GM19025 (cell line): ENCODE measurements around the gene FRMPD4.

Source experiments
- ATAC-seq: cut with Tn5 transposase; IDR thresholded peaks from one replicate; pipeline ENCODE4 v1.9.1; 2021; ENCODE audit warnings: mild to moderate bottlenecking, low read depth, moderate library complexity; ENCODE audit not compliant: unreplicated experiment

The FRMPD4 gene

DNA sequence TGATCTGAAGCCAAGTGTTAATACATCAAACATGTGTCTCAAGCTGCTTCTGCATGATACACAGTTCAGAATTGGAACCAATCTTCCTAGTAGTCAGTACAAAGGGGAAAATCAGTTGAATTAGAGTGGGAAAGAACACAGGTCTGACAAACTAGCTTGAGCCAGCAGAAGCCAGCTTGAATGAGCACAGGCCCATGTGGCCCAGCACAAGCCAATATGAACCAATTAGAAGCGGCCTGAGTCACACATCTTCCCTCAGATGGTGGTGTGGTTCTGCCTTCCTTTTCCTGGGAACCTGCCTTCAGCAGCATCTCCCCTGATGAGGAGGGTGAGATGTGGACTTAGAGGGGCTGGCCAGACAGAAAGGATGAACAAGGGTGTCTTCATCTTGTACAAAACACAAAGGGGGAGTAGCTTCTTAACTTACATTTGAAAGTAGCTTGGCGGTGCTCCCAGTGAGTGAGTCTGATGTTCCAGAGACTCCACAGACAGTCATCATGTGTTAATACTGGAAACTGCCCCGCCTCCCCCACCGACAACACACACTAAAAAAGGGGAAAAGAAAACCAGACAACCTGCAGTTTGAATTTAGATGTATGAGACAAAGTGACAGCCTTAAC lies 72.0 kb downstream of the FRMPD4 start:
- ATAC-seq = no peak

DNA sequence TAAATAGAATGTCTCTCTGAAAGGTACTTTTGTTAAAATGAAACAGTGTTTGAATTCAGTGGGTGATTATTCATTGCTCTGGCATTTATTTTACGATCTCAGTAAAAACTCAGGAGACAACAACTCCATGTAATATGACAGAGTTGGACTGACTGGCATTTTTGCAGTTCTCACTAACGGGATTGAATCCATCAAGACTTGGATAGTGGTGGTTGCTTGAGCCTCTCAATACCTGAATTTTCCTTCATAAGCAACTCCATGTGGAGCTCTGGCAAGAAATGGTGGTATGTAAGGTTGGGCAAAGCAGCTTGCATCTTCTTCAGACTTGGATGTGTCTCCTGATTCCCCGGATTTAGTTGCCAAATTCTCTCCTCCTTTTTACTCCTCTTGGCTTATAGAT lies 72.7 kb downstream of the FRMPD4 start:
- ATAC-seq = no peak

GRCh38 chrX:12223650-12224049 lies 85.4 kb downstream of the FRMPD4 start:
- no peak for ATAC-seq

DNA sequence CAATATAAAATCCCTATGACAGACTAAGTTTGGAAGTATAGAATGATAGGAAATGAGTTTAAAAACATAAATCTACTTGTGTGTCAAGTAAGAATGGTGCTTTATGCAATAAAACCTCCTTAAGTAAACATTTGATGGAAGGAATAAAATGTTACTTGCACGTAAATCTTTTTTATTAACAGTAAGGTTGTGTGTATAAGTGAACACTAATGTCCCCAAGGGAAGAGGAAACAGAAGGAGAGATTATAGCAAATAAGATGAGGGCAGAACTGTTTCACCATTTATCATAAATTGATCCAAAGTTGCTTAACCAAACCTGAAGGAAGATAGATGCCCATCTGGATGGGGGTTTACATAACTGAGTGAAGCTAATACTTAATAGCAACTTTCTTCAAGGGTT lies 86.8 kb downstream of the FRMPD4 start:
- ATAC-seq = no peak

DNA sequence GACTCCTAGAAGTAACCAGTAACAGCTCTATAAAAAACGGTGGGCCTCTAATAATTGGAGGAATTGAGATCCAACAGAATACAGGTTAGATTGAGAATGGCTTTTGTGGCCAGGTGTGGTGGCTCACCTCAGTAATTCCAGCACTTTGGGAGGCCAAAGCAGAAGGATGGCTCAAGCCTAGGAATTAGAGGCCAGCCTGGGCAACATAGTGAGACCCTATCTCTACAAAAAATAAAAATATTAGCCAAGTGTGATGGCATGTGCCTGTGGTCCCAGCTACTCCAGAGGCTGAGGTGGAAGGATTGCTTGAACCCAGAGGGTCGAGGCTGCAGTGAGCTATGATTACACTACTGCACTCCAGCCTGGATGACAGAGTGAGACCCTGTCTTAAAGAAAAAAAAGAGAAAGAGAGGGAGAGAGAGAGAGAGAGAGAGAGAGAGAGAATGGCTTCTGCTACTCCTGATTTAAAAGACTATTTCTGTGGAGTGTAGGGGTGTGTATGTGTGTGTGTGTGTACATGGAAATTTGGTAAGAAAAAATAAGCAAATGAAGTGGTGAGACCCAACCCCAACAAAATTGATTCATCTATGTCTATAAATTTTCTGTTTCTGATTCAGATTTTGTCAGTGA lies 89.3 kb downstream of the FRMPD4 start:
- ATAC-seq = no peak

DNA sequence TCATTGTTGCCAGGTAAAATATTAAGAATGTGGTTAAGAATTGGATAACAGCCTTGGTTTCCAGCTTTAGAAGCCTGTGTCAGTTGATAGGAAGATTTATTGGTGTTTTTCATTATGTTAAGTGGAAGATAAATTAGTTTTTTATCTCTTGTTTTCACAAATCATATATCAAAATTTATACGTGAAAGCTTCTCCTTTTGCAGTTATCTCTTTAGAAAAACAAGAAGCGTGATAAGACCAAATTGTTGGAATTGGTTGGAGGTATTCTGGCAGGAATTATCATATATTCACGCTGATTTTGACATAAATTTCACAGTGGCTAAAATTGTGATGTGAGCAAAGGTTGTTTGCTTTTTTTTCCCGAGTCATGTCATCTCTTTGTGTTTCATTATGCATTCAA lies 90.6 kb downstream of the FRMPD4 start:
- no peak for ATAC-seq

GRCh38 chrX:12229986-12230385 lies 91.7 kb downstream of the FRMPD4 start:
- ATAC-seq = no peak

- ATAC-seq = no peak
Measured at GRCh38 chrX:12234534-12235329, 96.5 kb downstream of the FRMPD4 start.

- no peak for ATAC-seq
Measured at GRCh38 chrX:12236156-12236555, 97.9 kb downstream of the FRMPD4 start.

DNA sequence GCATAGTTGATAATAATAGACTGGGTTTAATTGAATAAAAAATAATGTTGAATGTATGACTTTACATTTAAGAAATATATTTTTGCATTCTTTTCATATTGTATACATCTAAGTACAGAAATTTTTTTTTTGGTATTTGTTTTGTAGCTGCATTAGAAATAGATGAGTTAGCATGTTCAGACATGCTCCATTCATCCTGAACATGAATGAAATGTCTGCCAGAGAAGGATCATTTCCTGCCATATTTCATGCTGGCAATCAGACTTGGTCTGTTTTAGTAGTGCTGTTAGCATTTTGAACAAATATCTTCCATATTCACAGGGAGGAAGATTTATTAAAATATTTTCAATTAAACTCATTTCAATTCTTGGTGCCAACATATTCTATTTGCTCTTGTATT lies 98.9 kb downstream of the FRMPD4 start:
- no peak for ATAC-seq

GRCh38 chrX:12237771-12238170 lies 99.5 kb downstream of the FRMPD4 start:
- ATAC-seq = no peak

DNA sequence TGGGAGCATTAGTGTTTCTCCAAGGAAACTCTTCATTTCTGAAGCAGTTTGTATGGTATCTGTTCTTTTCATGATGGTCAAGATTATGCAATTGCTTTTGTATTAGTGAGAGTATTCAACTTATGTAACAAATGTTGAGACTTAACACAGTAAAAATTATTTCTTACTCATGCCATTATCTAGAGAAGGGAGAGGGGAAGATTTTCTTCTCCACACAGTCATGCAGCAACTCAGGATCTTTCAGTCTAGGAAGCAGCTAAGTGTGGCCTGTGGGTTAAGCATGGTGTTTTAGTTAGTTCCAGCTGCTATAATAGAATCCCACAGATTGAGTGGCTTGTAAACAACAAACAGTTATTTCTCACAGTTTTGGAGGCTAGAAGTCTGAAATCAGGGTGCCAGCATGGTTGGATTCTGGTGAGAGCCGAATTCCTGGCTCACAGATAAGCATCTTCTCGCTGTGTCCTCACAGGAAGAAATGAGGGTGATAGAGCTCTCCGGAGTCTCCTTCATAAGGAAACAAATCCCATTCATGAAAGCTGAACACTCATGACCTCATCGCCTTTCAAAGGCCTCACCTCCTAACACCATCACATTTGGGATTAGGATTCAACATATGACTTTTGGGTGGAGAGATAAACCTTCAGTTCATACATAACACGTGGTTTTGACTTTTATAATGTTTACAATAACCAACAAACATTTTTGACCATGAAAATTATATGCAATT lies 101.2 kb downstream of the FRMPD4 start:
- ATAC-seq = no peak

DNA sequence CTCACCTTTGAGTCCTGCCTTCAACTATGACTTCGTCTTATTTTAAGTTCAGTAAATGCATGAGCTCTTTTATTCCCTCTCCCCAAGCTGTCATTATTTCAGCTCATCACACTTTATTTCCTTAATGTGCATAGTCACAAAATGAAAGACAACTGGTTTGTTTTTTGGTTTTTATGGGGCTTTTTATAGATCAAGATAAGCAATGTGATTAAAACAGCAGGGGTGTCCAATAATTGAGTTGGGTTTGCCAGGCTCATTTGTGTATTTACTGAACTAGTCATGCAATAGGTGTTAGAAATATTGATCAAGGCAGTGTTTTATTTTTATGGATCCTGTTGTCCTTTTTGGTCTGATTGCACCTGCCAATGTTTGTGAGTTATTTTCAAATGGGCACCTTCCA lies 102.2 kb downstream of the FRMPD4 start:
- ATAC-seq = no peak

DNA sequence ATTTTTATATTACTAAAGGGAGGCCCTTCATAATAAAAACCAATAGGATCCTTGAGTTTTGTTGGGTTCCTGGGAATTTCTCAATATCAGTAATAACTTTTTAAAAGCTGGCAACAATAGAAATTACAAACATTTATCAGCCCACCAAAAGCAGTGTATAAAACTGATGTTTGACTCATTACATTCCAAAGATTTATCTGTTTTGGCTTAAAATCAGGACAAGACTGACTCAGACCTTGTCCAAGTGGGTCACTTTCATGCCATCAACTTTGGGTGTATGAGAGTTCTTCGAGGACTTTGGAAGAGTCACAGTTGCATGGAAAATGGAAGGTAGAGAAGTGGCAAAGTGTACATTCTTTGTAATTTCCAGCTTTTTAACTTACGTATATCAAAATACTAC lies 102.8 kb downstream of the FRMPD4 start:
- no peak for ATAC-seq

GRCh38 chrX:12245650-12246645 lies 107.7 kb downstream of the FRMPD4 start:
- ATAC-seq = no peak

GRCh38 chrX:12249997-12250396 lies 111.7 kb downstream of the FRMPD4 start:
- no peak for ATAC-seq

GRCh38 chrX:12263211-12263610 lies 124.9 kb downstream of the FRMPD4 start:
- ATAC-seq = no peak

DNA sequence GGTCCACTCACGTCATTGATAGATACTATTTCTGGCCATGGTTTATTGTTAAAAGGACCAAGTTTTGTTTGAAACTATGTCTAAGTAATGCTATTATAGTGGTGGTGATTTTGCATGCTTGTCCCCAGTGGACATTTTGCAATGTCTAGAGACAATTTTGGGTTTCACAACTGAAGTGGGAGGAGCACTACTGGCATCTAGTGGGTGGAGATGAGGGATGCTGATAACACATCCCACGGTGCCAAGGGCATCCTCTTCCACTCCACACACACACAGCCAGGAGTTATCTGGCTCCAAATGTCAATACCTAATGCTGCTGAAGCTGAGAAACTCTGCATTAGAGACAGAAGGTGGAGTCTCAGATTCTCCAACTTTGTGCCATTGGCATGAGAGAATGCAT lies 131.2 kb downstream of the FRMPD4 start:
- no peak for ATAC-seq

DNA sequence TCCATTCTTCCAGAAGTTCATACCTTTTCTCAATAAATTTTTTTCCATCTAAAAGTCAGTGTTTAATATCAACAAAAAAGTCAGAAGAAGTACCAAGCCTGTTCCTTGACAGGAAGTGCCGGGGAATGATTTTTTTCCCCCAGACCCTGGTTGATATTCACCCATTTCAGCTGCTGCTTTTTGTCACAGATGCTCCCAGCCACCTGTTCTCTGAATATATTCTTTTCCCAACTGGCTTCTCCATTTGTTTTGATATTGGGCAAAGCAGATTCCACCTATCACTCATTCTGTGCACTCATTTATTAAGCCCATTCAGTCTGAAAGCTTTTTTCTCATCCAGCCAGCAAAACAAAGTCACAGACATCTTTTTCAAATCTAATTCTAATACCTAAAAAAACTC lies 139.9 kb downstream of the FRMPD4 start:
- ATAC-seq = no peak

DNA sequence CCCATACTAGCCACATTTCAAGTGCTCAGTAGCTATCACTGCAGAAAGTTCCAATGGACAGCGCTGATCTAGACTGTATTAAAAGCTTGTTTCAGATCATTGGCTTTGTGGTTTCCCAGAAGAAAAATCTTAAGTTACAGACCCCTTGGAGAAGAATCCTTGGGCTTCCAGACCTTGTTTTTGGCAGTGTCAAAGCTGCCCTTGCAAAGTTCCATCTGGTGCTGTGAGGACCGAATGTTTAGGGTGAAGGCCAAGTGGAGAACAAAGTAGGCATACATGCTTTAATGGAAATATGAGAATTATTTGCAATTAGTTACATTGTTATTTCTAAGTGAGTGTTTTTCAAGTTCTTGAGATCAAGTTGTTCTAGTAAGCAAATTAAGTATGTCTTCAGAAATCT lies 144.7 kb downstream of the FRMPD4 start:
- ATAC-seq = no peak
